Myometrial cell (primary cell): ENCODE measurements around the gene CXorf51A. TPM values are rescaled to one million over a fixed set of nuclear protein-coding genes. Genes with fewer than 3 reads are reported as not detected.

Source experiments
- total RNA-seq: library from RNA; depleted of rRNA; stranded (reverse); fragments of >200 nt; gene quantifications from 2 replicates; pipeline ENCODE4 v1.2.3, GENCODE V29; 2015

Gene CXorf51A
- not detected in 2 replicates for total RNA-seq

GRCh38 chrX:146814644-146815043 lies at the start of gene CXorf51A:
Gene CXorf51A, minus strand, starts transcription at chrX:146814744. Its CDS starts 21 bp downstream, at chrX:146814723.

DNA sequence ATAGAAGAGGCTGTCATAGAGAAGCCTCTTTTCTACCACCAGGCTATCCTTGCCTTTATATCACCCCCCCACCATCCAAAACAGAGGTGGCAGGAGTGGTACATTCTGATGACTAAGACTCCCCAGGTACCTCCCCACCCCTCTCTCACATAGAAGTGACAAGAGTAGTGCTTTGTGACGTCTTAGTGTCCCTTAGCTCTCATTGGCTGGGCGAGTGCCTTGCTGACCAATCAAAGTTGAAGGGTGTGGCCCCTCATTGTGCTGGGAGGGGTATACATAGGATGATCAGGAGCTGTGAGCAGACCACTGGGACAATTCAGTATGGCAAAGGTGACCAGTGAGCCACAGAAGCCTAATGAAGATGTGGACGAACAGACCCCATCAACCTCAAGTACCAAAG lies 5.1 kb downstream of the CXorf51A start, which contains the start of gene CXorf51B:
Gene CXorf51B (plus strand): TSS at position 301 of the 400 bp plus-strand sequence. CDS start 21 bp downstream, at position 322.

Other genes with a start within 250 kb of the CXorf51A start
- not detected in 2 replicates for gene CXorf51B, start 5.0 kb downstream of the CXorf51A start, total RNA-seq